KMS-11 (cell line): Measurements from ENCODE around the gene CCL8.

Source experiments
- H2AFZ ChIP-seq: fragments of 200-600 bp; sonication (generic); 2 replicates; pipeline ENCODE4 v1.6.1; 2016; ENCODE audit warnings: antibody characterized with exemption, mixed run types, low read depth
- H3K27ac ChIP-seq: fragments of 200-600 bp; sonication (generic); 2 replicates; pipeline ENCODE4 v1.6.1; 2016; ENCODE audit warnings: mild to moderate bottlenecking, mixed run types
- H3K27me3 ChIP-seq: fragments of 200-600 bp; sonication (generic); 2 replicates; pipeline ENCODE4 v1.6.1; 2017; ENCODE audit warnings: mild to moderate bottlenecking, low read depth, mixed run types, moderate library complexity; ENCODE audit not compliant: insufficient read depth
- H3K36me3 ChIP-seq: fragments of 200-600 bp; sonication (generic); 2 replicates; pipeline ENCODE4 v1.6.1; 2017; ENCODE audit warnings: mild to moderate bottlenecking, mixed run types; ENCODE audit not compliant: insufficient read depth
- H3K4me1 ChIP-seq: fragments of 200-600 bp; sonication (generic); 2 replicates; pipeline ENCODE4 v1.6.1; 2016; ENCODE audit warnings: mild to moderate bottlenecking, low read depth, mixed run types; ENCODE audit not compliant: poor library complexity, severe bottlenecking
- H3K4me2 ChIP-seq: fragments of 200-600 bp; sonication (generic); 2 replicates; pipeline ENCODE4 v1.7.0; 2016; ENCODE audit warnings: mild to moderate bottlenecking, mixed run types
- H3K4me3 ChIP-seq: fragments of 200-600 bp; sonication (generic); IDR thresholded peaks from 2 replicates; pipeline ENCODE4 v1.6.1; 2017; ENCODE audit warnings: low read depth, low read length, mixed read lengths; ENCODE audit not compliant: insufficient read depth
- H3K79me2 ChIP-seq: fragments of 200-600 bp; sonication (generic); 2 replicates; pipeline ENCODE4 v1.6.1; 2016; ENCODE audit warnings: low read depth, mixed run types; ENCODE audit not compliant: insufficient read depth
- H3K9ac ChIP-seq: fragments of 200-600 bp; sonication (generic); 2 replicates; pipeline ENCODE4 v1.6.1; 2016; ENCODE audit warnings: mild to moderate bottlenecking, mixed run types
- H4K20me1 ChIP-seq: fragments of 200-600 bp; sonication (generic); 2 replicates; pipeline ENCODE4 v1.6.1; 2016; ENCODE audit warnings: mild to moderate bottlenecking, mixed run types; ENCODE audit not compliant: insufficient read depth
- CTCF ChIP-seq: fragments of 200-600 bp; sonication (generic); conservative IDR thresholded peaks from 2 replicates; pipeline ENCODE4 v1.6.1; 2017; ENCODE audit warnings: low read depth, mild to moderate bottlenecking, antibody characterized with exemption, low read length, moderate library complexity, mixed read lengths

The CCL8 gene

GRCh38 chr17:34291721-34292348 is 27.4 kb upstream of the CCL8 start:
- no peak overlapping the region for H2AFZ ChIP-seq
- no peak for TF ChIP-seq CTCF
- no peak overlapping the region for H3K4me3 ChIP-seq
- no peaks in the 10 kb centered on the region for H3K4me1 ChIP-seq
- H3K36me3 ChIP-seq: no peaks in the 10 kb centered on the region
- no peaks in the 10 kb centered on the region for H3K79me2 ChIP-seq
- H4K20me1 ChIP-seq: no peaks in the 10 kb centered on the region
- H3K27me3 ChIP-seq: no peaks in the 10 kb centered on the region
- no peak overlapping the region for H3K4me2 ChIP-seq
- H3K9ac ChIP-seq: no peak overlapping the region
- no peak overlapping the region for H3K27ac ChIP-seq

GRCh38 chr17:34299027-34299426 is 20.2 kb upstream of the CCL8 start:
- Histone ChIP-seq H3K9ac (no peak overlapping the region), H4K20me1 (no peaks in the 10 kb centered on the region), H2AFZ (no peak overlapping the region), H3K4me1 (peaks cover 40% of the 10 kb centered on the region), H3K4me2 (no peak overlapping the region), H3K79me2 (no peaks in the 10 kb centered on the region), H3K36me3 (no peaks in the 10 kb centered on the region), H3K4me3 (no peak overlapping the region), H3K27ac (no peak overlapping the region), H3K27me3 (no peaks in the 10 kb centered on the region)
- TF ChIP-seq CTCF: no peak

- H3K4me3 ChIP-seq: no peak overlapping the region
- H3K4me1 ChIP-seq: peaks cover 40% of the 10 kb centered on the region
- peak overlapping the region; percentile 50; the same call in 1 of the 2 replicates for H3K4me2 ChIP-seq
- H3K9ac ChIP-seq: no peak overlapping the region
- no peaks in the 10 kb centered on the region for H3K27me3 ChIP-seq
- no peaks in the 10 kb centered on the region for H3K79me2 ChIP-seq
- no peaks in the 10 kb centered on the region for H4K20me1 ChIP-seq
- no peaks in the 10 kb centered on the region for H3K36me3 ChIP-seq
- H2AFZ ChIP-seq: no peak overlapping the region
- TF ChIP-seq CTCF: no peak
- H3K27ac ChIP-seq: peak overlapping the region; percentile 44; the same call in 1 of the 2 replicates
Measured at GRCh38 chr17:34299956-34300577, 19.2 kb upstream of the CCL8 start.

- Histone ChIP-seq H3K4me2 (peak overlapping the region; percentile 50), H4K20me1 (no peaks in the 10 kb centered on the region), H3K27ac (peak overlapping the region; percentile 44; the same call in 1 of the 2 replicates), H3K27me3 (no peaks in the 10 kb centered on the region), H3K4me3 (no peak overlapping the region), H2AFZ (no peak overlapping the region), H3K9ac (no peak overlapping the region; the same call in 1 of the 2 replicates), H3K4me1 (peaks cover 40% of the 10 kb centered on the region), H3K79me2 (no peaks in the 10 kb centered on the region), H3K36me3 (no peaks in the 10 kb centered on the region)
- no peak for TF ChIP-seq CTCF
Measured at GRCh38 chr17:34300652-34301370, 18.4 kb upstream of the CCL8 start.
